ENCODE measurements around the gene ZNF766. TPM values are rescaled to one million over a fixed set of nuclear protein-coding genes. Genes with fewer than 3 reads are reported as not detected.

Gene ZNF766
- total RNA-seq, 1 experiment from 2014 or later: 17.9 TPM

- Histone ChIP-seq H2AFZ (ENCODE audit: low read depth, low read length, poor library complexity, severe bottlenecking) (no peak overlapping the region), H3K27ac (ENCODE audit: low read depth, low read length) (no peak overlapping the region), H3K79me2 (ENCODE audit: insufficient read depth, low read length) (no peaks in the 10 kb centered on the region), H3K9me2 (ENCODE audit: insufficient read depth) (no peaks in the 10 kb centered on the region), H3K4me2 (ENCODE audit: low read length) (no peak overlapping the region), H3K27me3 (ENCODE audit: insufficient read depth, low read length) (no peaks in the 10 kb centered on the region), H3K4me3 (replicated peaks in 1 of 2; ENCODE audit: low read depth in 1 of 2, low read length in 2 of 2) (no peak overlapping the region), H3K9ac (ENCODE audit: low read length) (no peak overlapping the region), H4K20me1 (ENCODE audit: insufficient read depth) (no peaks in the 10 kb centered on the region), H3K4me1 (ENCODE audit: control insufficient read depth in 1 of 2, insufficient read depth in 2 of 2, low read length in 2 of 2) (no peaks in the 10 kb centered on the region), H3K36me3 (ENCODE audit: control insufficient read depth in 1 of 2, insufficient read depth in 2 of 2, low read length in 2 of 2) (no peaks in the 10 kb centered on the region), H3K9me3 (ENCODE audit: control insufficient read depth in 1 of 2, insufficient read depth in 1 of 2, low read depth in 1 of 2, low read length in 2 of 2) (peaks cover 0 to 6% of the 10 kb centered on the region in 2 experiments; a peak in 1 of 4 replicates)
- CTCF ChIA-PET: no interaction called here
- no TSS peak for BruUV-seq (replicated peaks)
- RAD21 ChIA-PET (ENCODE audit: low non-redundant PET in 1 of 2, low total read pairs in 2 of 2, uncharacterized antibody in 2 of 2, unreplicated experiment in 2 of 2): no interaction called here
- intact Hi-C loops (cut with micrococcal nuclease): loop anchor here (10.0 kb wide), 1 partner anchor 221 kb away; no protein-coding TSS in a partner anchor
- ATAC-seq (no peak), DNase-seq (ENCODE audit: low read depth, low spot score) (no peak)
- POLR2A ChIA-PET: no interaction called here
- TF ChIP-seq ZFX (IDR thresholded peaks at IDR 0.05) (no peak), JUND (IDR thresholded peaks at IDR 0.05) (no peak), POLR2A (IDR thresholded peaks at IDR 0.05; ENCODE audit: borderline replicate concordance, extremely low read depth, insufficient read depth, insufficient read length) (no peak), CEBPB (IDR thresholded peaks at IDR 0.05; ENCODE audit: low read depth) (no peak), CBX3 (IDR thresholded peaks at IDR 0.05; ENCODE audit: low read depth) (no peak), EZH2 (IDR thresholded peaks at IDR 0.05) (no peak), ELF1 (IDR thresholded peaks at IDR 0.05; ENCODE audit: borderline replicate concordance, low read depth) (no peak), YY1 (IDR thresholded peaks at IDR 0.05; ENCODE audit: extremely low read depth, insufficient replicate concordance, low read depth, low read length) (no peak), ZBTB33 (IDR thresholded peaks at IDR 0.05; ENCODE audit: extremely low read depth, insufficient replicate concordance, low read length) (no peak), RAD21 (IDR thresholded peaks at IDR 0.05; ENCODE audit: low read depth) (no peak), SRF (IDR thresholded peaks at IDR 0.05; ENCODE audit: low read depth) (no peak), FOSL1 (IDR thresholded peaks at IDR 0.05; ENCODE audit: low read depth) (no peak), SP1 (IDR thresholded peaks at IDR 0.05; ENCODE audit: low read depth) (no peak), EZH2phosphoT487 (IDR thresholded peaks at IDR 0.05; ENCODE audit: borderline replicate concordance) (no peak), MAX (IDR thresholded peaks at IDR 0.05) (no peak), TCF7L2 (IDR thresholded peaks at IDR 0.05; ENCODE audit: borderline replicate concordance, extremely low read depth, insufficient read depth, insufficient read length) (no peak), SIN3A (IDR thresholded peaks at IDR 0.05; ENCODE audit: low read depth) (no peak), EGR1 (IDR thresholded peaks at IDR 0.05; ENCODE audit: low read depth) (no peak)
- TF ChIP-seq, protein P1, sequence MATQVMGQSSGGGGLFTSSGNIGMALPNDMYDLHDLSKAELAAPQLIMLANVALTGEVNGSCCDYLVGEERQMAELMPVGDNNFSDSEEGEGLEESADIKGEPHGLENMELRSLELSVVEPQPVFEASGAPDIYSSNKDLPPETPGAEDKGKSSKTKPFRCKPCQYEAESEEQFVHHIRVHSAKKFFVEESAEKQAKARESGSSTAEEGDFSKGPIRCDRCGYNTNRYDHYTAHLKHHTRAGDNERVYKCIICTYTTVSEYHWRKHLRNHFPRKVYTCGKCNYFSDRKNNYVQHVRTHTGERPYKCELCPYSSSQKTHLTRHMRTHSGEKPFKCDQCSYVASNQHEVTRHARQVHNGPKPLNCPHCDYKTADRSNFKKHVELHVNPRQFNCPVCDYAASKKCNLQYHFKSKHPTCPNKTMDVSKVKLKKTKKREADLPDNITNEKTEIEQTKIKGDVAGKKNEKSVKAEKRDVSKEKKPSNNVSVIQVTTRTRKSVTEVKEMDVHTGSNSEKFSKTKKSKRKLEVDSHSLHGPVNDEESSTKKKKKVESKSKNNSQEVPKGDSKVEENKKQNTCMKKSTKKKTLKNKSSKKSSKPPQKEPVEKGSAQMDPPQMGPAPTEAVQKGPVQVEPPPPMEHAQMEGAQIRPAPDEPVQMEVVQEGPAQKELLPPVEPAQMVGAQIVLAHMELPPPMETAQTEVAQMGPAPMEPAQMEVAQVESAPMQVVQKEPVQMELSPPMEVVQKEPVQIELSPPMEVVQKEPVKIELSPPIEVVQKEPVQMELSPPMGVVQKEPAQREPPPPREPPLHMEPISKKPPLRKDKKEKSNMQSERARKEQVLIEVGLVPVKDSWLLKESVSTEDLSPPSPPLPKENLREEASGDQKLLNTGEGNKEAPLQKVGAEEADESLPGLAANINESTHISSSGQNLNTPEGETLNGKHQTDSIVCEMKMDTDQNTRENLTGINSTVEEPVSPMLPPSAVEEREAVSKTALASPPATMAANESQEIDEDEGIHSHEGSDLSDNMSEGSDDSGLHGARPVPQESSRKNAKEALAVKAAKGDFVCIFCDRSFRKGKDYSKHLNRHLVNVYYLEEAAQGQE (IDR thresholded peaks at IDR 0.05; ENCODE audit: low read depth): no peak
- TF ChIP-seq, protein P2, sequence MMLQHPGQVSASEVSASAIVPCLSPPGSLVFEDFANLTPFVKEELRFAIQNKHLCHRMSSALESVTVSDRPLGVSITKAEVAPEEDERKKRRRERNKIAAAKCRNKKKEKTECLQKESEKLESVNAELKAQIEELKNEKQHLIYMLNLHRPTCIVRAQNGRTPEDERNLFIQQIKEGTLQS (IDR thresholded peaks at IDR 0.05): no peak
Observed at GRCh38 chr19:52244021-52244420, 25.4 kb upstream of the ZNF766 start.

All from HCT116 (cell line).